H1 (cell line): Measurements from ENCODE around the gene DRAP1. TPM values are rescaled to one million over a fixed set of nuclear protein-coding genes. Genes with fewer than 3 reads are reported as not detected.

Experiments used
- CTCF ChIA-PET: fragments of 300-600 bp; sonication (Branson Sonifier 250); formaldehyde crosslinking; loops from one replicate; lab custom pipeline; 2021; ENCODE audit not compliant: partially characterized antibody; lab: Charles Lee
- POLR2A ChIA-PET: fragments of 300-600 bp; sonication (Branson Sonifier 250); formaldehyde crosslinking; loops from one replicate; lab custom pipeline; 2021; ENCODE audit warnings: inconsistent platforms; ENCODE audit not compliant: partially characterized antibody; lab: Charles Lee
- DNase-seq, 2 experiments: peaks; one replicate each; pipeline versions ENCODE4 v3.0.0 to v3.0.0-alpha.2; 2010 to 2022; ENCODE audit warnings: low spot score in 2 of 2, low read depth in 1 of 2, mixed read lengths in 1 of 2
- FAIRE-seq: peaks from 2 replicates; lab custom pipeline; 2011; peaks lifted over from hg19 to GRCh38; lab: Jason Lieb, UNC
- H2AFZ ChIP-seq: 2 replicates; pipeline ENCODE4 v1.8.1; 2012; ENCODE audit warnings: low read length, inconsistent platforms
- H2AK5ac ChIP-seq: 2 replicates; pipeline ENCODE4 v1.6.1; 2013; ENCODE audit warnings: low read depth, low read length
- H2BK120ac ChIP-seq: replicated peaks from 2 replicates; pipeline ENCODE3; 2013; ENCODE audit warnings: low read depth, low read length, inconsistent platforms
- H2BK12ac ChIP-seq: 2 replicates; pipeline ENCODE4 v1.6.1; 2013; ENCODE audit warnings: low read depth, low read length
- H2BK15ac ChIP-seq: 2 replicates; pipeline ENCODE4 v1.6.1; 2013; ENCODE audit warnings: low read length
- H2BK20ac ChIP-seq: 2 replicates; pipeline ENCODE4 v1.6.1; 2013; ENCODE audit warnings: low read length
- H2BK5ac ChIP-seq: 2 replicates; pipeline ENCODE4 v1.6.1; 2013; ENCODE audit warnings: low read depth, low read length
- H3K14ac ChIP-seq: 2 replicates; pipeline ENCODE4 v1.6.1; 2013; ENCODE audit warnings: inconsistent platforms; ENCODE audit not compliant: insufficient read length
- H3K18ac ChIP-seq: 2 replicates; pipeline ENCODE4 v1.6.1; 2013; ENCODE audit warnings: low read length; ENCODE audit errors: extremely low read depth
- H3K23ac ChIP-seq: 2 replicates; pipeline ENCODE4 v1.6.1; 2013; ENCODE audit warnings: inconsistent platforms; ENCODE audit not compliant: insufficient read length
- H3K23me2 ChIP-seq: 2 replicates; pipeline ENCODE4 v1.6.1; 2013; ENCODE audit warnings: low read depth, low read length
- H3K27ac ChIP-seq: 2 replicates; pipeline ENCODE4 v1.6.1; 2011; ENCODE audit warnings: low read depth, low read length, inconsistent platforms
- H3K27me3 ChIP-seq, 4 experiments: replicated peaks in 1 of 4; 1 replicate in 1 of 4; 2 replicates in 3 of 4; pipeline versions ENCODE4 v1.6.1 to v1.8.1; 2011 to 2013; ENCODE audit warnings: low read length in 3 of 4, mild to moderate bottlenecking in 3 of 4, inconsistent platforms in 2 of 4, mixed read lengths in 2 of 4, moderate library complexity in 1 of 4; ENCODE audit not compliant: control insufficient read depth in 3 of 4, insufficient read depth in 3 of 4; ENCODE audit errors: extremely low read depth in 1 of 4
- H3K36me3 ChIP-seq, 4 experiments: 2 replicates each; pipeline versions ENCODE4 v1.6.1 to v1.8.1; 2011 to 2013; ENCODE audit warnings: mild to moderate bottlenecking in 4 of 4, low read length in 3 of 4, moderate library complexity in 2 of 4, control low read depth in 1 of 4, inconsistent platforms in 1 of 4; ENCODE audit not compliant: insufficient read depth in 4 of 4, control insufficient read depth in 2 of 4
- H3K4ac ChIP-seq: replicated peaks from 2 replicates; pipeline ENCODE3; 2013; ENCODE audit warnings: low read length, low read depth, mixed read lengths, inconsistent platforms; ENCODE audit not compliant: insufficient read length
- H3K4me1 ChIP-seq, 4 experiments: replicated peaks in 1 of 4; 1 replicate in 1 of 4; 2 replicates in 3 of 4; pipeline versions ENCODE4 v1.6.1 to v1.8.1; 2011 to 2013; ENCODE audit warnings: low read length in 3 of 4, inconsistent platforms in 2 of 4, mixed read lengths in 1 of 4; ENCODE audit not compliant: insufficient read depth in 4 of 4, control insufficient read depth in 3 of 4
- H3K4me2 ChIP-seq, 2 experiments: 2 replicates each; pipeline versions ENCODE4 v1.6.1 to v1.8.1; 2011 to 2013; ENCODE audit warnings: low read depth in 2 of 2, low read length in 2 of 2, control low read depth in 1 of 2, inconsistent platforms in 1 of 2, mild to moderate bottlenecking in 1 of 2; ENCODE audit not compliant: insufficient read depth in 1 of 2
- H3K4me3 ChIP-seq, 4 experiments: fragments of 200-600, 300-600 bp in 1 of 4; sonication (generic), shearing (Covaris generic), sonication (Bioruptor Twin) in 1 of 4; 2 replicates each; pipeline versions ENCODE4 v1.5.1 to v1.8.1; 2011 to 2016; ENCODE audit warnings: low read length in 4 of 4, low read depth in 3 of 4, control low read depth in 2 of 4, inconsistent platforms in 2 of 4, mild to moderate bottlenecking in 2 of 4, mixed read lengths in 1 of 4, moderate library complexity in 1 of 4; ENCODE audit not compliant: insufficient read depth in 2 of 4; ENCODE audit errors: extremely low read depth in 1 of 4
- H3K56ac ChIP-seq: replicated peaks from 2 replicates; pipeline ENCODE3; 2013; ENCODE audit warnings: low read depth, mild to moderate bottlenecking, mixed read lengths, low read length, inconsistent platforms; ENCODE audit not compliant: insufficient read length
- H3K79me1 ChIP-seq: 2 replicates; pipeline ENCODE4 v1.6.1; 2013; ENCODE audit warnings: low read depth, low read length, control low read depth
- H3K79me2 ChIP-seq, 2 experiments: 2 replicates each; pipeline versions ENCODE4 v1.6.1 to v1.8.1; 2012 to 2013; ENCODE audit warnings: low read length in 2 of 2, mild to moderate bottlenecking in 2 of 2, inconsistent platforms in 1 of 2; ENCODE audit not compliant: insufficient read depth in 2 of 2, control insufficient read depth in 1 of 2
- H3K9ac ChIP-seq, 4 experiments: replicated peaks in 1 of 4; 1 replicate in 1 of 4; 2 replicates in 3 of 4; pipeline versions ENCODE4 v1.6.1 to v1.8.1; 2011 to 2013; ENCODE audit warnings: low read depth in 3 of 4, low read length in 3 of 4, control low read depth in 2 of 4, mild to moderate bottlenecking in 2 of 4, moderate library complexity in 2 of 4, inconsistent platforms in 1 of 4; ENCODE audit errors: extremely low read depth in 1 of 4
- H3K9me3 ChIP-seq, 2 experiments: 2 replicates each; pipeline versions ENCODE4 v1.6.1 to v1.8.1; 2012 to 2013; ENCODE audit warnings: mild to moderate bottlenecking in 2 of 2, moderate library complexity in 2 of 2, control low read depth in 1 of 2, inconsistent platforms in 1 of 2, low read depth in 1 of 2, low read length in 1 of 2, mixed read lengths in 1 of 2; ENCODE audit not compliant: insufficient read depth in 2 of 2
- H4K20me1 ChIP-seq, 2 experiments: replicated peaks in 1 of 2; 2 replicates each; pipeline versions ENCODE3 to v1.8.1; 2011 to 2013; ENCODE audit warnings: inconsistent platforms in 2 of 2, low read length in 2 of 2, mild to moderate bottlenecking in 1 of 2; ENCODE audit not compliant: insufficient read depth in 2 of 2, control insufficient read depth in 1 of 2
- H4K5ac ChIP-seq: 2 replicates; pipeline ENCODE4 v1.6.1; 2013; ENCODE audit warnings: low read length, low read depth, mixed read lengths, inconsistent platforms; ENCODE audit not compliant: insufficient read length
- H4K8ac ChIP-seq: 2 replicates; pipeline ENCODE4 v1.8.0; 2013; ENCODE audit warnings: mild to moderate bottlenecking, moderate library complexity, low read length, inconsistent platforms; ENCODE audit not compliant: insufficient read depth; ENCODE audit errors: extremely low read depth
- H4K91ac ChIP-seq: replicated peaks from 2 replicates; pipeline ENCODE3; 2013; ENCODE audit warnings: low read length, mixed read lengths, inconsistent platforms; ENCODE audit not compliant: insufficient read length
- GABPA ChIP-seq: IDR thresholded peaks from 2 replicates; pipeline ENCODE4 v1.6.1; 2011; ENCODE audit warnings: mild to moderate bottlenecking, low read length, moderate library complexity, borderline replicate concordance; ENCODE audit not compliant: insufficient read depth
- SAP30 ChIP-seq: fragments of 300-600 bp; sonication (generic); IDR thresholded peaks from 2 replicates; pipeline ENCODE4 v1.7.1; 2012; ENCODE audit warnings: low read length, moderate library complexity, mild to moderate bottlenecking, inconsistent platforms; ENCODE audit not compliant: insufficient read depth, insufficient replicate concordance
- USF2 ChIP-seq: IDR thresholded peaks from 2 replicates; pipeline ENCODE4 v1.6.1; 2011; ENCODE audit warnings: low read length, improper control_type of control experiment
- WGBS, 2 experiments: shearing (Covaris generic) in 1 of 2; methylation state at CpG; one replicate each; pipeline versions ENCODE4 v1.1.6 to v1.1.7; 2013 to 2015; ENCODE audit warnings: low lambda C conversion rate in 2 of 2, mixed read lengths in 2 of 2, inconsistent platforms in 1 of 2, low coverage in 1 of 2, missing lambda C conversion rate in 1 of 2; ENCODE audit not compliant: insufficient replicate concordance in 2 of 2, insufficient coverage in 1 of 2, insufficient read length in 1 of 2; ENCODE audit errors: extremely low coverage in 1 of 2, missing lambda C conversion rate in 1 of 2; 5-methylcytosine and 5-hydroxymethylcytosine counted together
- polyA plus RNA-seq, 7 experiments: library from polyadenylated mRNA; depleted of rRNA in 3 of 7; stranded (reverse) in 5 of 7; unstranded in 2 of 7; fragments of >200 nt in 5 of 7; fragments of 200-250 nt in 2 of 7; gene quantifications; 1 replicate in 5 of 7; 2 replicates in 1 of 7; 4 replicates in 1 of 7; pipeline versions ENCODE4 v1.2.1 to v1.2.3, GENCODE V29; 2011 to 2013; ENCODE audit warnings: missing spikeins in 2 of 7, mixed read lengths in 2 of 7
- total RNA-seq: library from RNA; stranded (reverse); fragmentation: NEBNext Ultra II Directional; extraction: Animal tissue kit (Norgen Biotek cat#: 25700); gene quantifications from 2 replicates; pipeline ENCODE4 v1.2.1, GENCODE V29; 2021

DRAP1 gene
- total and polyA plus RNA-seq, 2 of the 8 experiments (the other 6 are each of a cell fraction or from before 2014, with no cell fraction given) = 62.5 to 98.7 TPM

GRCh38 chr11:65906602-65907001, 12.6 kb upstream of the DRAP1 start:
- Histone ChIP-seq H3K36me3 (no peaks in the 10 kb centered on the region), H4K20me1 (no peaks in the 10 kb centered on the region), H4K5ac (no peak overlapping the region), H2BK12ac (no peak overlapping the region), H3K27me3 (peaks cover 4 to 24% (median 15%) of the 10 kb centered on the region in 4 experiments), H3K4ac (no peak overlapping the region), H2AK5ac (no peak overlapping the region), H2BK120ac (no peak overlapping the region), H3K23me2 (no peaks in the 10 kb centered on the region), H4K8ac (no peak overlapping the region), H3K79me2 (no peaks in the 10 kb centered on the region), H2BK15ac (no peak overlapping the region), H3K4me1 (peaks cover 0 to 6% (median 2%) of the 10 kb centered on the region in 4 experiments; a peak in 4 of 7 replicates), H3K9ac (no peak overlapping the region), H2BK20ac (no peak overlapping the region), H3K18ac (no peak overlapping the region), H3K79me1 (no peaks in the 10 kb centered on the region), H3K56ac (no peak overlapping the region), H3K9me3 (no peaks in the 10 kb centered on the region), H3K27ac (no peak overlapping the region), H2AFZ (no peak overlapping the region), H3K4me3 (no peak overlapping the region), H2BK5ac (no peak overlapping the region), H3K4me2 (no peak overlapping the region), H3K14ac (no peak overlapping the region), H4K91ac (no peak overlapping the region), H3K23ac (no peak overlapping the region)
- WGBS, 2 experiments = 87% methylated on average over 5 of the region's 5 CpGs; no CpG with 5 or more reads in 1 of the 2 experiments
- ChIA-PET CTCF (interaction anchor here (0.6 to 11.7 kb wide), 8 partner anchors 9 to 89 kb away, joined by 3 to 212 read pairs (median 4); partner anchors contain the start of genes CCDC85B, FIBP and MUS81), POLR2A (interaction anchor here (1.3 to 1.6 kb wide), 3 partner anchors 8 to 48 kb away, joined by 4 read pairs; no protein-coding TSS in a partner anchor)
- FAIRE-seq (no peak), DNase-seq (no peak)
- TF ChIP-seq USF2 (no peak), SAP30 (no peak), GABPA (no peak)
